WTC11 (cell line): ENCODE data around the gene ZNF17.

Experiments used
- IRF2 ChIP-seq: sonication (generic); formaldehyde crosslinking; IDR thresholded peaks from 2 replicates; pipeline ENCODE4 v1.8.0; 2022; ENCODE audit warnings: low read depth, missing genetic modification reagents, borderline replicate concordance
- MXD4 ChIP-seq: fragments of 250-450 bp; sonication (Bioruptor Pico); IDR thresholded peaks from 2 replicates; pipeline ENCODE4 v1.8.0; 2021; ENCODE audit warnings: mild to moderate bottlenecking, moderate library complexity, borderline replicate concordance
- NFE2L1 ChIP-seq: sonication (generic); formaldehyde crosslinking; IDR thresholded peaks from 2 replicates; pipeline ENCODE4 v1.8.1; 2023; ENCODE audit warnings: missing genetic modification reagents
- TEAD1 ChIP-seq: sonication (generic); formaldehyde crosslinking; IDR thresholded peaks from 2 replicates; pipeline ENCODE4 v1.8.0; 2022; ENCODE audit warnings: mild to moderate bottlenecking, missing genetic modification reagents
- ZNF263 ChIP-seq: sonication (generic); formaldehyde crosslinking; IDR thresholded peaks from 2 replicates; pipeline ENCODE4 v1.8.1; 2022; ENCODE audit warnings: low read depth, mild to moderate bottlenecking, moderate library complexity, missing genetic modification reagents
- ZNF423 ChIP-seq: fragments of 250-450 bp; sonication (Bioruptor Pico); IDR thresholded peaks from 2 replicates; pipeline ENCODE4 v2.1.2; 2022; ENCODE audit warnings: mild to moderate bottlenecking, moderate library complexity
- TF ChIP-seq, protein P1 (sequence below): fragments of 200-600 bp; IDR thresholded peaks from 2 replicates; pipeline ENCODE4 v1.8.0; 2022; ENCODE audit warnings: antibody characterized with exemption
- TF ChIP-seq, protein P2 (sequence below): fragments of 250-450 bp; sonication (Bioruptor Pico); IDR thresholded peaks from 2 replicates; pipeline ENCODE4 v2.1.2; 2022; ENCODE audit warnings: mild to moderate bottlenecking, moderate library complexity
- TF ChIP-seq, protein P3 (sequence below): sonication (generic); formaldehyde crosslinking; IDR thresholded peaks from 2 replicates; pipeline ENCODE4 v1.8.1; 2023; ENCODE audit warnings: mild to moderate bottlenecking, moderate library complexity, missing genetic modification reagents
- TF ChIP-seq, protein P4 (sequence below): sonication (generic); formaldehyde crosslinking; IDR thresholded peaks from 2 replicates; pipeline ENCODE4 v1.8.1; 2023; ENCODE audit warnings: mild to moderate bottlenecking, missing genetic modification reagents, moderate library complexity
- TF ChIP-seq, protein P5 (sequence below): fragments of 250-450 bp; sonication (Bioruptor Pico); IDR thresholded peaks from 2 replicates; pipeline ENCODE4 v1.8.0; 2021; ENCODE audit warnings: mild to moderate bottlenecking
- TF ChIP-seq, protein P6 (sequence below): sonication (generic); formaldehyde crosslinking; conservative IDR thresholded peaks from 2 replicates; pipeline ENCODE4 v1.8.1; 2022; ENCODE audit warnings: mild to moderate bottlenecking, missing genetic modification reagents

DNA sequence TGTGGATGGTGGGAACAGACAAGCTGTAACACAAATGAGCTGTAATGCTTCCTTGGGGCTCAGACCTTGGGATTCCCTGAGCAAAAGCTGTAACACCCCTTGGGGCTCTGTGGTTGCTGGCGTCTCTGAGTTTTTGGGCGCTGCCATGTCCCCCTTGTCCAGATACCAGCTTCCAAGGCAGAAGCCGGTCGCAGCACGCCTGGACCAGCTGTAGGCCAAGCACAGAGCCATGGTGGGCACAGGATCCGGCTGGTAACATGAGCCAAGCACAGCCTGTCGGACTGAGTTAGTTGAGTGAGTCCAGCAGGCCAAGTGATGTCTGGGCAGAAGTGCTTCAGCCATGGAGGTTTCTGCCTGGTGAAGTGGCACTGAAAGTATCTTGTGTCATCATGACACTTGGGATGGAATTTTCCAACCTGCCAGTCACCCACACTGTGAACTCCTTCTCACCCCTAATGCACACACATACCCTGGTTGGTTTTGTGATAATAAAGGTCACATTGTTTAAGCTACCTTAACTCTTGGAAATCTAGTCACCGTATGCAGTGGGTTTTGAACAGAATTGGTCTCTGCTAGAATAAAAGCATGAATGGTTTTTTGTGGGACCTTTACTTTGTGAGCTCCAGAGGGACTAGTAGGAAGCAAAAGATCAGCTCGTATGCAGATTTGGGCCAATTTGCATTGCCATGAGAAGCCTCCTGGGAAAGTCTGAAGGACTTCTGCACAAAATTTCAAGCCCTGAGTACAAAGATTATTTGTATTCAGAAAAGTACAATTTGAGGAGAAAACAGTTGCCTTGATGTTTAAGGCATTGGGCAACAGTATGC is 7.0 kb upstream of the ZNF17 start:
- TF ChIP-seq, protein P1, sequence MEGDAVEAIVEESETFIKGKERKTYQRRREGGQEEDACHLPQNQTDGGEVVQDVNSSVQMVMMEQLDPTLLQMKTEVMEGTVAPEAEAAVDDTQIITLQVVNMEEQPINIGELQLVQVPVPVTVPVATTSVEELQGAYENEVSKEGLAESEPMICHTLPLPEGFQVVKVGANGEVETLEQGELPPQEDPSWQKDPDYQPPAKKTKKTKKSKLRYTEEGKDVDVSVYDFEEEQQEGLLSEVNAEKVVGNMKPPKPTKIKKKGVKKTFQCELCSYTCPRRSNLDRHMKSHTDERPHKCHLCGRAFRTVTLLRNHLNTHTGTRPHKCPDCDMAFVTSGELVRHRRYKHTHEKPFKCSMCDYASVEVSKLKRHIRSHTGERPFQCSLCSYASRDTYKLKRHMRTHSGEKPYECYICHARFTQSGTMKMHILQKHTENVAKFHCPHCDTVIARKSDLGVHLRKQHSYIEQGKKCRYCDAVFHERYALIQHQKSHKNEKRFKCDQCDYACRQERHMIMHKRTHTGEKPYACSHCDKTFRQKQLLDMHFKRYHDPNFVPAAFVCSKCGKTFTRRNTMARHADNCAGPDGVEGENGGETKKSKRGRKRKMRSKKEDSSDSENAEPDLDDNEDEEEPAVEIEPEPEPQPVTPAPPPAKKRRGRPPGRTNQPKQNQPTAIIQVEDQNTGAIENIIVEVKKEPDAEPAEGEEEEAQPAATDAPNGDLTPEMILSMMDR = no peak
- TF ChIP-seq, protein P2, sequence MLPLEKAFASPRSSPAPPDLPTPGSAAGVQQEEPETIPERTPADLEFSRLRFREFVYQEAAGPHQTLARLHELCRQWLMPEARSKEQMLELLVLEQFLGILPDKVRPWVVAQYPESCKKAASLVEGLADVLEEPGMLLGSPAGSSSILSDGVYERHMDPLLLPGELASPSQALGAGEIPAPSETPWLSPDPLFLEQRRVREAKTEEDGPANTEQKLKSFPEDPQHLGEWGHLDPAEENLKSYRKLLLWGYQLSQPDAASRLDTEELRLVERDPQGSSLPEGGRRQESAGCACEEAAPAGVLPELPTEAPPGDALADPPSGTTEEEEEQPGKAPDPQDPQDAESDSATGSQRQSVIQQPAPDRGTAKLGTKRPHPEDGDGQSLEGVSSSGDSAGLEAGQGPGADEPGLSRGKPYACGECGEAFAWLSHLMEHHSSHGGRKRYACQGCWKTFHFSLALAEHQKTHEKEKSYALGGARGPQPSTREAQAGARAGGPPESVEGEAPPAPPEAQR = no peak
- TF ChIP-seq, protein P3, sequence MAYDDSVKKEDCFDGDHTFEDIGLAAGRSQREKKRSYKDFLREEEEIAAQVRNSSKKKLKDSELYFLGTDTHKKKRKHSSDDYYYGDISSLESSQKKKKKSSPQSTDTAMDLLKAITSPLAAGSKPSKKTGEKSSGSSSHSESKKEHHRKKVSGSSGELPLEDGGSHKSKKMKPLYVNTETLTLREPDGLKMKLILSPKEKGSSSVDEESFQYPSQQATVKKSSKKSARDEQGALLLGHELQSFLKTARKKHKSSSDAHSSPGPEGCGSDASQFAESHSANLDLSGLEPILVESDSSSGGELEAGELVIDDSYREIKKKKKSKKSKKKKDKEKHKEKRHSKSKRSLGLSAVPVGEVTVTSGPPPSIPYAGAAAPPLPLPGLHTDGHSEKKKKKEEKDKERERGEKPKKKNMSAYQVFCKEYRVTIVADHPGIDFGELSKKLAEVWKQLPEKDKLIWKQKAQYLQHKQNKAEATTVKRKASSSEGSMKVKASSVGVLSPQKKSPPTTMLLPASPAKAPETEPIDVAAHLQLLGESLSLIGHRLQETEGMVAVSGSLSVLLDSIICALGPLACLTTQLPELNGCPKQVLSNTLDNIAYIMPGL (CRISPR knock-in tag) = no peak
- TF ChIP-seq, protein P4, sequence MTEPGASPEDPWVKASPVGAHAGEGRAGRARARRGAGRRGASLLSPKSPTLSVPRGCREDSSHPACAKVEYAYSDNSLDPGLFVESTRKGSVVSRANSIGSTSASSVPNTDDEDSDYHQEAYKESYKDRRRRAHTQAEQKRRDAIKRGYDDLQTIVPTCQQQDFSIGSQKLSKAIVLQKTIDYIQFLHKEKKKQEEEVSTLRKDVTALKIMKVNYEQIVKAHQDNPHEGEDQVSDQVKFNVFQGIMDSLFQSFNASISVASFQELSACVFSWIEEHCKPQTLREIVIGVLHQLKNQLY (CRISPR knock-in tag) = no peak
- TF ChIP-seq TEAD1 (CRISPR knock-in tag) (no peak), NFE2L1 (CRISPR knock-in tag) (no peak), ZNF423 (CRISPR knock-in tag) (no peak), MXD4 (CRISPR knock-in tag) (no peak), IRF2 (CRISPR knock-in tag) (no peak), ZNF263 (CRISPR knock-in tag) (no peak)
- TF ChIP-seq, protein P5, sequence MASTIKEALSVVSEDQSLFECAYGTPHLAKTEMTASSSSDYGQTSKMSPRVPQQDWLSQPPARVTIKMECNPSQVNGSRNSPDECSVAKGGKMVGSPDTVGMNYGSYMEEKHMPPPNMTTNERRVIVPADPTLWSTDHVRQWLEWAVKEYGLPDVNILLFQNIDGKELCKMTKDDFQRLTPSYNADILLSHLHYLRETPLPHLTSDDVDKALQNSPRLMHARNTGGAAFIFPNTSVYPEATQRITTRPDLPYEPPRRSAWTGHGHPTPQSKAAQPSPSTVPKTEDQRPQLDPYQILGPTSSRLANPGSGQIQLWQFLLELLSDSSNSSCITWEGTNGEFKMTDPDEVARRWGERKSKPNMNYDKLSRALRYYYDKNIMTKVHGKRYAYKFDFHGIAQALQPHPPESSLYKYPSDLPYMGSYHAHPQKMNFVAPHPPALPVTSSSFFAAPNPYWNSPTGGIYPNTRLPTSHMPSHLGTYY (CRISPR knock-in tag) = no peak
- TF ChIP-seq, protein P6, sequence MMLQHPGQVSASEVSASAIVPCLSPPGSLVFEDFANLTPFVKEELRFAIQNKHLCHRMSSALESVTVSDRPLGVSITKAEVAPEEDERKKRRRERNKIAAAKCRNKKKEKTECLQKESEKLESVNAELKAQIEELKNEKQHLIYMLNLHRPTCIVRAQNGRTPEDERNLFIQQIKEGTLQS = no peak
